Bronchial epithelial cell (primary cell): ENCODE data around the gene CDH24. TPM values are rescaled to one million over a fixed set of nuclear protein-coding genes. Genes with fewer than 3 reads are reported as not detected.
A peak's percentile ranks its signal among the peaks of the same experiment; 100 is the strongest.

ENCODE experiments used
- DNase-seq: peaks from one replicate; pipeline ENCODE4 v3.0.0-alpha.2; 2010; ENCODE audit warnings: low read depth
- FAIRE-seq: peaks from 2 replicates; lab custom pipeline; 2011; peaks lifted over from hg19 to GRCh38; lab: Jason Lieb, UNC
- H3K27me3 ChIP-seq: 2 replicates; pipeline ENCODE4 v1.5.1; 2011; ENCODE audit warnings: low read length; ENCODE audit not compliant: control insufficient read depth, insufficient read depth
- H3K36me3 ChIP-seq: 2 replicates; pipeline ENCODE4 v1.5.1; 2011; ENCODE audit warnings: low read length; ENCODE audit not compliant: control insufficient read depth, insufficient read depth
- H3K4me3 ChIP-seq: 2 replicates; pipeline ENCODE4 v1.5.1; 2011; ENCODE audit warnings: mild to moderate bottlenecking, low read depth, low read length, control low read depth
- total RNA-seq: library from RNA; depleted of rRNA; stranded (reverse); fragments of >200 nt; gene quantifications from 2 replicates; pipeline ENCODE4 v1.2.1, GENCODE V29; 2014
- TF ChIP-seq, protein P1 (sequence below): IDR thresholded peaks from 2 replicates; pipeline ENCODE4 v1.5.1; 2011; ENCODE audit warnings: mild to moderate bottlenecking, moderate library complexity, low read length, control low read depth, inconsistent platforms; ENCODE audit not compliant: insufficient read depth, severe bottlenecking

Gene CDH24
- total RNA-seq, 1 donor from 2014 or later = 2.9 TPM

DNA sequence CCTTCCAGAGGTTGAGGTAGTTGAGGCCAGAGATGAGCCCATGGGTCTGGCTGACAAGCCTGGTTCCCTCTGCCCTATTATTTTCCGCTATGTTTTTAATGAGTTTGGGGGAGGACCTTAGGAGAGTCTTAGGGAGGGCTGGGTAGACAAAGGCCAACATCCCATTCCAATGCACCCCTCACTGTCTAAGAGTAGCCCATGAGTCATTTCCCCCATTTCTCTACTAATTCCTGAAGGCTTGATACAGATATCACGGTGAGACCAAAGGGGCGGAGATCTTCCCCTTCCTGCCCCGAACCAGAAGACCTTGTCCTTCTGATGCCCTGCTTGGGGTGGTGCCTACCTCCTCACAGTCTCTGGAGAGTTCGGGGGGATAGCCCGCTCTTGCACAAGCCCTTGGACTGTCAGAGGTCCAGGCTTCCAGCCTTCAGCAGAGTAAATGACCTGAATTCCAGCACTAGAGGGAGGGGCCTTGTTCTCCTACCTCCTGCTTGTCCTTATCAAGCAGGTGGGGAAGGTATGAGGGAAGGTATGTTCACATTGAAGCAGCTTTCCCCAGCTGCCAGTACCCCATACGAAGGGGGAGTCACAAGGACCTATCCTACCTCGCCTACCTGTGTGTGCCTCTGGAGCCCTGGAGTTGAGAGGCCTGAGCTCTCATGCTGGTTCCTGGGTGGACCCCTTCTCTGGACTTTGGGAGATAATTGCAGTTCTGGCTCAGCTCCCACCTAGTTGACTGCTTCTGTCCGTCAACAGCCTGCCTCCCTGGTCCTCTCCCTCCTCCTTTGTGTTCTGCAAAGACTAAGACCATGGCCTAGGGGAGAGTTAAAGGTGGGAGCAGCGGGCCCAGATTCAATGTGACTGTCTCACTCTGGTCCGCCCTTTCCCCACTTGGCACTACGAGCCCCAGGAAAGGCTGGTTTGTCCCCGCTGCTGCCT lies 11.6 kb downstream of the CDH24 start:
- H3K4me3 ChIP-seq = no peak overlapping the region
- TF ChIP-seq, protein P1, sequence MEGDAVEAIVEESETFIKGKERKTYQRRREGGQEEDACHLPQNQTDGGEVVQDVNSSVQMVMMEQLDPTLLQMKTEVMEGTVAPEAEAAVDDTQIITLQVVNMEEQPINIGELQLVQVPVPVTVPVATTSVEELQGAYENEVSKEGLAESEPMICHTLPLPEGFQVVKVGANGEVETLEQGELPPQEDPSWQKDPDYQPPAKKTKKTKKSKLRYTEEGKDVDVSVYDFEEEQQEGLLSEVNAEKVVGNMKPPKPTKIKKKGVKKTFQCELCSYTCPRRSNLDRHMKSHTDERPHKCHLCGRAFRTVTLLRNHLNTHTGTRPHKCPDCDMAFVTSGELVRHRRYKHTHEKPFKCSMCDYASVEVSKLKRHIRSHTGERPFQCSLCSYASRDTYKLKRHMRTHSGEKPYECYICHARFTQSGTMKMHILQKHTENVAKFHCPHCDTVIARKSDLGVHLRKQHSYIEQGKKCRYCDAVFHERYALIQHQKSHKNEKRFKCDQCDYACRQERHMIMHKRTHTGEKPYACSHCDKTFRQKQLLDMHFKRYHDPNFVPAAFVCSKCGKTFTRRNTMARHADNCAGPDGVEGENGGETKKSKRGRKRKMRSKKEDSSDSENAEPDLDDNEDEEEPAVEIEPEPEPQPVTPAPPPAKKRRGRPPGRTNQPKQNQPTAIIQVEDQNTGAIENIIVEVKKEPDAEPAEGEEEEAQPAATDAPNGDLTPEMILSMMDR = no peak
- no peaks in the 10 kb centered on the region for H3K27me3 ChIP-seq
- peak; percentile 23 for FAIRE-seq
- no peak for DNase-seq
- no peaks in the 10 kb centered on the region for H3K36me3 ChIP-seq

DNA sequence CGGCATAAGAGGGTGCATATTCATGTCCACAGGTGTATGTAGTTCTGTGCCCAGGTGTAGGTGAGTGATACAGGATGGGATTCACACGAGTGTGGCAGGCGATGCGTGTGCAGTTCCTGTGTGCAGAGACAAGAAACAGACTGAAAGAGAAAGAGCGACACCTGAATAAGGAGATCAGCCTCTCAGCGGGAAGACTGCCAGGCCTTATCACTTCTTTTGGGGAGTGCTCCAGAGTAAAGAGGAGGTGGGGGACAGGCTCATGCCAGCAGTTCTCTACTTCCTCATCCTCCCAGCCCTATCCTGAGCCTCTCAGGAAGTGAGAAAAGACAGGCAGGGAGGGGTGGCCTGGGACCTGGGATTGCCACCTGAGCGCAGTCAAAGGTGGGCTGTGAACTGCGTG lies 12.5 kb downstream of the CDH24 start:
- no peak overlapping the region for H3K4me3 ChIP-seq
- FAIRE-seq (no peak), DNase-seq (no peak)
- TF ChIP-seq, protein P1 = no peak
- H3K36me3 ChIP-seq = no peaks in the 10 kb centered on the region
- no peaks in the 10 kb centered on the region for H3K27me3 ChIP-seq

DNA sequence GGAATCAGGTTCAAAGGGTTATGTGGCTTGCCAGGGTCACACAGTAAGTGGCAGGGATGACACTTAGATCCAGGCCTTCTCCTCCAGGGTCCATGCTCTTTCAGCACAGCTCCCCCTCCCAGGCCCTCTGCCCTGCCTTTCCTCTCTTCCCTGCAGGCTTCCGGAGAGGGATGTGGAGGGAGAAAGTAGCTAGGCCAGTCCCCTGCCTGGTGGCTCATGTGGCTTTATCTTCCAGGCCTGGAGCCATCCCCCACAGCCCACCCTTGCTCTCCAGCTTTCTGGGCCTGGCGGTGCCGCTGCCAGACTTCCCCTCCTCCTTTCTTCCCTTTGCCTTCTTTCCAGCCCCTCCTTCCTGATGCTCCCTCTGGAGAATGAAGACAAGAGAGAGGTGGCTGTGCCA lies 13.6 kb downstream of the CDH24 start:
- Histone ChIP-seq H3K4me3 (no peak overlapping the region), H3K27me3 (no peaks in the 10 kb centered on the region), H3K36me3 (no peaks in the 10 kb centered on the region)
- TF ChIP-seq, protein P1 = no peak
- FAIRE-seq (no peak), DNase-seq (no peak)

DNA sequence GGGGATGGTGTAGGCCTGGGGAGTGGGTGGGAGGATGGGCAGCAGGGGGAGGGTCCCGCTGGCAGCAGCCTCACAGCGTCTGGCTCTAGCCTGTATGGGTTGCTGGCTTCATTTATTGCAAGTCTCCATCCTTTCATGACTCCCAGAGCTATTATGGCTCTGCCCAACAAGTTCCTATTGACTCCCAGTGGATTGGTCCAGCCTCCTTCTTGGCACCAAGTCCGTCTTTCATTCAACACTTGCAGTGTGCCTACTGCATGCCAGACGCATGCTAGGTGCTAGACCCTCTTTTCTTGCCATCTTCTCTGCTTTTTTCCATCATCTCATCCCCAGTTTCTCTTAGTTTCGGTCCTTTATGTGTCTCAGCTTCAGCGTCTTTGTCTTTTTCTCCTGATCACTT lies 14.2 kb downstream of the CDH24 start:
- FAIRE-seq = no peak
- TF ChIP-seq, protein P1 = no peak
- Histone ChIP-seq H3K36me3 (no peaks in the 10 kb centered on the region), H3K27me3 (no peaks in the 10 kb centered on the region), H3K4me3 (no peak overlapping the region)
- no peak for DNase-seq

DNA sequence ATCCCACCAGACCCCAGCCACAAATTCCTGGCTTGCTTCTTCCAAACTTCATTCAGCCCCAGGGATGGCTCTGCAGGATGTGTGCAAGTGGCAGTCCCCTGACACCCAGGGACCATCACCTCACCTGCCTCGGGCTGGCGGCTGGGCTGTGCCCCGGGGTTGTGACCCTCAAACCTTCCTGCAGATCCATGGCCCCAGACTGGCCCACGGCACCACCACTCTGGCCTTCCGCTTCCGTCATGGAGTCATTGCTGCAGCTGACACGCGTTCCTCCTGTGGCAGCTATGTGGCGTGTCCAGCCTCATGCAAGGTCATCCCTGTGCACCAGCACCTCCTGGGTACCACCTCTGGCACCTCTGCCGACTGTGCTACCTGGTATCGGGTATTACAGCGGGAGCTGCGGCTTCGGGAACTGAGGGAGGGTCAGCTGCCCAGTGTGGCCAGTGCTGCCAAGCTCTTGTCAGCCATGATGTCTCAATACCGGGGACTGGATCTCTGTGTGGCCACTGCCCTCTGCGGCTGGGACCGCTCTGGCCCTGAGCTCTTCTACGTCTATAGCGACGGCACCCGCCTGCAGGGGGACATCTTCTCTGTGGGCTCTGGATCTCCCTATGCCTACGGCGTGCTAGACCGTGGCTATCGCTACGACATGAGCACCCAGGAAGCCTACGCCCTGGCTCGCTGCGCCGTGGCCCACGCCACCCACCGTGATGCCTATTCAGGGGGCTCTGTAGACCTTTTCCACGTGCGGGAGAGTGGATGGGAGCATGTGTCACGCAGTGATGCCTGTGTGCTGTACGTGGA lies 15.0 kb downstream of the CDH24 start, which contains the start of gene PSMB11:
Gene PSMB11, plus strand, starts transcription at position 51 of the 804 bp plus-strand sequence. Its CDS starts 14 bp downstream, at position 65.
- FAIRE-seq (no peak), DNase-seq (no peak)
- H3K36me3 ChIP-seq = no peaks in the 10 kb centered on the region
- H3K4me3 ChIP-seq = no peak within 1 kb of the TSS
- no peaks in the 10 kb centered on the region for H3K27me3 ChIP-seq
- TF ChIP-seq, protein P1 = no peak
